Measurements from ENCODE around the gene LITAF.

Gene LITAF

DNA sequence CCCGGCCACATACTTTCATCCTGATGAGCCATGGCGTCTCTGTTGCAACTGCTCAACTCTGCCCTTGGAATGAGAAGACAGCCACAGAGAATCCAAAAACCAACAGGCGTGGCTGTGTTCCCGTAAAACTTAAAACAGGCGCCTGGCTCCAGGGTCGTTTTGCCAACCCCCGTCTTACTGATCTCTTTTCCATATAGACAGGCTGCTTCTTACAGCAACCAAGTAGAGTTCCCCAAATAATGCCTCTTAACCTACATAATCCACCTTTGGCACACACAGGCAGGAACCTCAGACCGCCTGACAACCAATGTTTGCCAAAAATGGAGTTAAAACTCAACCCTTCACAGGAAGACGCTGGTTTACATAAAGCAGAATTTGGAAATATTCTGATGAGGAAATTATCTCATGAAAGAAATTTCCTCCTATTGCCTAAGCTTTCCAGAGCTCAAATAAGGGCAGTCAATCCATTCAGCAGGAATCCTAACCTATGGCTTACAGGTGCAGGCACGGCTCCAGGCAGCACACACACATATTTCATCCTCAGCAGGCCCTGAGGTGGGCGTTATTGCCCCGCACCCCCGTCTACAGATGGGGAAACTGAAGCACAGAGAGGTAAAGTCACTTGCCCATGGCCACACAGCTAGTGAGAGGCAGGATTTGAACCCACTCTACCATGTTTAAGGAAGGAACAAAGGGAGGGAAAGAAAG lies 35.8 kb downstream of the LITAF start:
- Mint-ChIP-seq H3K9me3 (peaks cover 4% of the 10 kb centered on the region), H3K36me3 (ENCODE audit: low read depth) (peaks cover 96% of the 10 kb centered on the region), H3K4me1 (ENCODE audit: low read depth) (peaks cover 15% of the 10 kb centered on the region), H3K27ac (peak overlapping the region; percentile 60), H3K27me3 (no peaks in the 10 kb centered on the region), H3K4me3 (no peak overlapping the region)
- no peak for DNase-seq

DNA sequence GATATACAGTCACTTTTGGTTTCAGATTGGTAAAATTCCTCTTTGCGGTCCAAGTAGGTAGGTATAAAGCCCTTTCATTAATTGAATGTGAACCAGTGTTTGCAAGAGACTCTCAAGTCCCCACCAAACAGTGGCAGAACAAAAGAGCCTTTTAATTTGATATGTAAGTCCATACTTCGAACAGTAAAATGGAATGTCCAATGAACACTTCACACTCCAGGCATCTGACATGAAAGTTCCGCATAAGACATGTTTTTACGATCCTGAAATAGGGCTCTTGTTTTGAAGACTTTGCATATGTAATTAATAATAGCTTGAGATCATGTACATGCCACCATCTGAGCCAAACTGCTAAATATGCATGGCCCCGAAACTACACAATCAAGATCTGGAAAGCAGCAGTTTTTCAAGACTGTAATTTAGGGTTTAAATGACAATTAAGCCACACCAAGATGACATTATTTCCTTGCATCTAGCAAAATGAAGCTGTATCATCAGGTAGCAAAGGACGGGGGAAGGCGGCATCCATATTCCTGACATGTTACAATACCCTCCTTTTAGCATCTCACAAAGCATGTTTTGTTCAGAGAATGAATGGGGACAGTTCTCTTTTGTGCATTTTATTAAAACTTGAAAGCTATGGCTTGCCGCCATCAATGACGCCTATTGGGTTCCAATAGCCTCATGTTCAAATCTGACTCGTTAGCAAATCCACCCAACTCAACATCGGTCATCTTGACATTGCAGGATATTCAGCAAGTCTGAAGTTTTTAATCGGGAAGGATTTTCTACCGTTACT lies 39.4 kb downstream of the LITAF start:
- DNase-seq, result no peak

DNA sequence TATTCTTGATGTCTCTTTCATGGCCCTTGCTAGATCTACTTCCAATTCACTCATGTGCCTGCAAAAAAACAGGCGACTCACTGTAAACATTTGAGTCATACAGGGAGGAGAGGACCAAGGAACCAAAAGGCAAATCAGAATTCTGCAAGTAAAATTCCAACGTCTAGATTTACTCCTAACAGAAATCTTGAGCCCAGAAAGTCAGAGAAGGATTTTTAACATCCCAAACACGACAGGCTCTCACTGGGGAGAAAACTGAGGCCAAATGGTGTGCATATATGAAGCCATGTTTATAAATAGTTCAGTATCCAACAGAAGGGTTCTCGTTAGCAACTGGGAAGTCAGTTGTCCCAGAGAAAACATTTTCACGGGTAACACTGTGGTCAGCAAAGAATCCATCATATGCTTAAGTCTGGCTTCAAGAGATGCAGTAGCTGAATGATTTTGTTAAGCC lies 40.1 kb downstream of the LITAF start:
- H3K27me3 Mint-ChIP-seq, result no peaks in the 10 kb centered on the region
- peak overlapping the region; percentile 20 for H3K27ac Mint-ChIP-seq
- H3K4me3 Mint-ChIP-seq, result no peak overlapping the region
- no peak for DNase-seq
- peaks cover 60% of the 10 kb centered on the region for H3K36me3 Mint-ChIP-seq (ENCODE audit: low read depth)
- peaks cover 10% of the 10 kb centered on the region for H3K4me1 Mint-ChIP-seq (ENCODE audit: low read depth)
- peaks cover 2% of the 10 kb centered on the region for H3K9me3 Mint-ChIP-seq

More for the DNA sequence above, 39.4 kb downstream of the LITAF start:
- H3K4me1 Mint-ChIP-seq (ENCODE audit: low read depth), result peaks cover 11% of the 10 kb centered on the region
- H3K36me3 Mint-ChIP-seq (ENCODE audit: low read depth), result peaks cover 67% of the 10 kb centered on the region
- no peaks in the 10 kb centered on the region for H3K27me3 Mint-ChIP-seq
- H3K27ac Mint-ChIP-seq, result no peak overlapping the region
- peaks cover 2% of the 10 kb centered on the region for H3K9me3 Mint-ChIP-seq
- H3K4me3 Mint-ChIP-seq, result no peak overlapping the region

DNA sequence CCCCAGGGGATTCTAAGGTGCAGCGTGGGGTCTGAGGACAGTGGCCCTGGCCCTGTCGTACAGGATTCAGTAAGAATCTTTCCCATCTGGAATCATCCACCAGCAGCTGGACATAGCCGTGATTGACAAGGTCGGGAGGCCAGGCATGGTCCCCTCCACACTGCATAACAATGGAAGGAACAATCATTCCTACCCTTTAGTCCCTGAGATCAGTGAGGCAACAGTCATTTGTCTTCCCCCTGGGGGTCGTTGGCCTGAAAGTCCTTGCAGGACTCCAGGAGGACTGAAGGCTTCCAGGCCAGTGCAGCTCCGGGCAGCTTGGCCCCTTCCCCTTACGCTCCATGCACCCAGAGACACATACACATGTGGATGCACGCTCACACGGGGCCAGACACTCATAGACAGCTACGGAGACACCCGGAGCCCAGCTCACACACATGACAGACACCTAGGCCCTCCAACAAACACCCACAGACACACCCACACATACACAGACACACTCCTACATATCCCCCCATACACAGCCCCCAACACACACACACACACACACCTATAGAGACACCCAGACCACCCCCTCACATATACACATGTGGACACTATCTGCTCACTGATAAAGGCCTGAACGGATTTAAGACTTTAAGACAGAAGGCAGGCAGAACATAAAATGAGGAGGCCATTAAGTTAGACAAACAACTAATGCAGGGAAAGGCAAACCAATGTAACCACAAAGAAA lies 42.9 kb downstream of the LITAF start:
- peaks cover 32% of the 10 kb centered on the region for H3K36me3 Mint-ChIP-seq (ENCODE audit: low read depth)
- no peaks in the 10 kb centered on the region for H3K27me3 Mint-ChIP-seq
- peaks cover 23% of the 10 kb centered on the region for H3K4me1 Mint-ChIP-seq (ENCODE audit: low read depth)
- H3K4me3 Mint-ChIP-seq, result no peak overlapping the region
- no peaks in the 10 kb centered on the region for H3K9me3 Mint-ChIP-seq
- H3K27ac Mint-ChIP-seq, result peak overlapping the region; percentile 19
- no peak for DNase-seq

DNA sequence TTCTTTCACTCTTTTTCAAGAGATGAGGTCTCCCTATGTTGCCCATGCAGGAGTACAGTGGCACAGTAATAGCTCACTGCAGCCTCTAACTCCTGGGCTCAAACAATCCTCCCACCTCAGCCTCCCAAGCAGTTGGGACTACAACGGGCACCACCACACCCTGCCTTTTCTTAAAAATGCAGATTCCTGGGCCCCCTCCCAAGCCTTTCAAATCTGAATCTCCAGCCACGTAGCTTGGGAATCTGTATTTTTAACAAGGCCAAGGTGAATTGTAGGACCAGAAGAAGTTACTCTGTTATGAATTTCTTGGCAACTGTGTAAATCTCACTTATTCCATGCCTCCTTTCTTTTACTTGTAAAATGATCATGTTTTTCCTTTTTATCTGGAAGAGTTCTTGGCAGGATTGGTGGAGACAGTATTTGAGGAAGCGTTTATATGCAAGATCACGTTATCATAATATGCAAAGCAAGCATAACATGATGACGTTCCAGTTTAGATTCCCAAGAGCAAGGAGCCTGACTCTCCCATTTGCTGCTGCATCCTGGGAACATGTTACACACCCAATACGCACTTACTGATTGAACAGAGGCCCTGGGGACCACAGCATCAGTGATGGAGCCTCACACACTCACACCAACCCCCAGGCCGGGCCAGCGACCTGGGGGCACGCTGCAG lies 44.5 kb downstream of the LITAF start:
- no peak overlapping the region for H3K4me3 Mint-ChIP-seq
- H3K9me3 Mint-ChIP-seq, result no peaks in the 10 kb centered on the region
- peaks cover 16% of the 10 kb centered on the region for H3K36me3 Mint-ChIP-seq (ENCODE audit: low read depth)
- no peak for DNase-seq
- H3K4me1 Mint-ChIP-seq (ENCODE audit: low read depth), result peaks cover 23% of the 10 kb centered on the region
- H3K27ac Mint-ChIP-seq, result no peak overlapping the region
- H3K27me3 Mint-ChIP-seq, result no peaks in the 10 kb centered on the region

DNA sequence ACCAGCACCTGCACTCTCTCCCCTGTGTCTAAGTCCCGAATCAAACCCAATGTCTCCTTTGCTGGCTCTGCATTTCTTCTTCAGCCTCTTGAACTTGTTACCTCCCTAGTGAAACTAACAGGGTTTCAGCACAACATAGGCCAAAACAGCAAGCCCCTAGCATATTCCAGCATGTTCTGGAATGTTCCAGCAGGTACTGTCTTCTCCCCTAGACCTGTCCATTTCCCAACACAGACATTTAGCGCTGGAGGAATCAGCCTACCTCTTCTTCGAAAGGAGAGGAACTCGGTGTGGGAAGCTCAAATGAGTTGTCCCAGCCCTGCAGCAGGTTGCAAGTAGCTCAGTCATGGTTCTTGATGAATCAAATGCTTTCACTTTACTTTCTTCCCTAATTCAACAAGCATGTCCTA lies 47.1 kb downstream of the LITAF start:
- no peaks in the 10 kb centered on the region for H3K36me3 Mint-ChIP-seq (ENCODE audit: low read depth)
- no peak overlapping the region for H3K4me3 Mint-ChIP-seq
- H3K27me3 Mint-ChIP-seq, result no peaks in the 10 kb centered on the region
- no peaks in the 10 kb centered on the region for H3K9me3 Mint-ChIP-seq
- H3K27ac Mint-ChIP-seq, result peak overlapping the region; percentile 20
- peaks cover 13% of the 10 kb centered on the region for H3K4me1 Mint-ChIP-seq (ENCODE audit: low read depth)
- no peak for DNase-seq

DNA sequence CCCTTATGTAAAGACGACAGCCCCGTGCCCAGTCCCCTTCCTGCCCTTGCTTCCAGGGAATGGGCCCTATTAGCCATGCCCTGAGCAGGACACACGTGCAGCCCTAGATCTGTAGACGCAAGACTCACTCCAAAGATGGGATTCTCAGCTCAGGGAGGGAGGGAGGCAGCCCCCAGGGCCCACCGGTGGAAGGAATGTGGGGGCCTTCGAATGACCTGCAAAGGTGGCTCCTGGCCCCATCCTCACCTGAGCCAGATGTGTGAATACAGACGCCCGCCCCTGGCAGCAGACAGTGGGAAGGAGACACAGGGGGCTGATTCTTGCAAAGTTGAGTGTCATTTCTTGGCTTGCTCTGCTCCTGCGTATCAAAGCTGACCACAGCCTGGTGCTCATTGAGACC lies 47.8 kb downstream of the LITAF start:
- H3K36me3 Mint-ChIP-seq (ENCODE audit: low read depth), result no peaks in the 10 kb centered on the region
- H3K4me1 Mint-ChIP-seq (ENCODE audit: low read depth), result peaks cover 13% of the 10 kb centered on the region
- DNase-seq, result no peak
- H3K27me3 Mint-ChIP-seq, result no peaks in the 10 kb centered on the region
- no peak overlapping the region for H3K4me3 Mint-ChIP-seq
- H3K27ac Mint-ChIP-seq, result no peak overlapping the region
- H3K9me3 Mint-ChIP-seq, result no peaks in the 10 kb centered on the region

DNA sequence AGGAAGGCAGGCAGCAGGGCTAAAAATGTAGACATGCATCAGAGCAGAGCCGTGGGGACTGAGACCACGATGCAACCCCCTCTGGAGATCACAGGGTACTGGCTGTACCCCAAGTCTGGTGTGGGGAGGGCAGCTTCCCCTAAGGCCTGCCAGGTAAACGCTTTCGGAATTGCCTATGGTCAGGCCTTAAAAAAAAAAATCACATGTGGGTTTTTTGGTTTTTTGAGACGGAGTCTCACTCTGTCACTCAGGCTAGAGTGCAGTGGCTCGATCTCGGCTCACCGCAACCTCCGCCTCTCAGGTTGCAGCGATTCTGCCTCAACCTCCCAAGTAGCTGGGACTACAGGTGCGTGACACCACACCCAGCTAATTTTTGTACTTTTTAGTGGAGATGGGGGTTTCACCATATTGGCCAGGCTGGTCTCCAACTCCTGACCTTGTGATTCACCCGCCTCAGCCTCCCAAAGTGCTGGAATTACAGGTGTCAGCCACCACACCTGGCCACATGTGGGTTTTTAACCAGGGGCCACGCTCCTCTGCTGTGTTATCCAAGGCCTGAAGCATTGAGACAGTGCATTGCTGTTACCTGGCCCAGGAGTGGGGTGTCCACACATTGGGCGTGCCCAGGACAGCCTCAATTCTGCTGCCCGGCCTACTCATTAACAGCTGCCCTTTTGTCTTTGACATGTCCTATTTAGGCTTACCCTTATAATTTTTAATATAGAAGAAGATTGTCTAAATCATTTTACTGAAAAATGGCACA lies 50.4 kb downstream of the LITAF start:
- Mint-ChIP-seq H3K36me3 (ENCODE audit: low read depth) (no peaks in the 10 kb centered on the region), H3K27ac (no peak overlapping the region), H3K4me3 (no peak overlapping the region), H3K27me3 (no peaks in the 10 kb centered on the region), H3K9me3 (no peaks in the 10 kb centered on the region), H3K4me1 (ENCODE audit: low read depth) (peaks cover 13% of the 10 kb centered on the region)
- no peak for DNase-seq

DNA sequence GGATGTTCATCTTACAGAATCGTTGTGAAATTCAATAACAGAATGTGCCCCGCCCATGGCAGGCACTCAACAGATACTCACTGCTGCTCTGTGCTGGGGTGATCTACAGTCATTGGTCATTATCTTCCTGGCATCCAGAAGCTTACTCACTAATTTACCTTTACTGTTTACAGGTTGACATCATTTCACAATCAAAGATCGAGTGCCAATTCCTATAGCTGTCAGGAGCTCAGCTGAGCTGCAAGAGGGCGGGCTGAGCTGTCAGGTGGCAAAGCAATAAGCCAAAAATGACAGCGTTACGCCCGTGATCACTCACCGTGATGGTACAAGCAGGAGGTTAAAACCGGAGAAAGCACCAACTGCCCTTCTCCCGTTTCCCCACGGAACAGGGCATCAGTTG lies 51.2 kb downstream of the LITAF start:
- no peaks in the 10 kb centered on the region for H3K27me3 Mint-ChIP-seq
- H3K4me1 Mint-ChIP-seq (ENCODE audit: low read depth), result peaks cover 7% of the 10 kb centered on the region
- H3K9me3 Mint-ChIP-seq, result no peaks in the 10 kb centered on the region
- no peak overlapping the region for H3K4me3 Mint-ChIP-seq
- H3K36me3 Mint-ChIP-seq (ENCODE audit: low read depth), result no peaks in the 10 kb centered on the region
- no peak overlapping the region for H3K27ac Mint-ChIP-seq
- DNase-seq, result no peak

DNA sequence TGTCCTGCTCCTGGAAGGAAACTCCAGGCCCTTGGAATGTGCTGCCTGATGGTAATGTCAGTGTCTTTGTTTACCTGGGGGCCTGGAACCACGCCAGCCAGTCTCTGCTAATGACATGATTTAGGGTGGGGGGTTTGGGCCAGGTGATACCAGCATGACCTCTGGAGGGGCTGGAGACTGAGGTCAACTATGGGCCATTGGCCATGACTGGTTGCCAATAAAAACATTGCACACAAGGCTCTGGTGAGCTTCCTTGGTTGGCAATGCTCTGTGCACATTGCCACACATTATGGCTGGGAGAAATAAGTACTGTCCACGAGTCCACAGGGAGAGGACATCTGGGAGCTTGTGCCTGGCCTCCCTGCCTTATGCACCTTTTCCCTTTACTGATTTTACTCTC lies 52.5 kb downstream of the LITAF start:
- H3K4me3 Mint-ChIP-seq, result no peak overlapping the region
- H3K36me3 Mint-ChIP-seq (ENCODE audit: low read depth), result no peaks in the 10 kb centered on the region
- H3K4me1 Mint-ChIP-seq (ENCODE audit: low read depth), result no peaks in the 10 kb centered on the region
- no peak for DNase-seq
- no peaks in the 10 kb centered on the region for H3K27me3 Mint-ChIP-seq
- H3K9me3 Mint-ChIP-seq, result no peaks in the 10 kb centered on the region
- H3K27ac Mint-ChIP-seq, result no peak overlapping the region

DNA sequence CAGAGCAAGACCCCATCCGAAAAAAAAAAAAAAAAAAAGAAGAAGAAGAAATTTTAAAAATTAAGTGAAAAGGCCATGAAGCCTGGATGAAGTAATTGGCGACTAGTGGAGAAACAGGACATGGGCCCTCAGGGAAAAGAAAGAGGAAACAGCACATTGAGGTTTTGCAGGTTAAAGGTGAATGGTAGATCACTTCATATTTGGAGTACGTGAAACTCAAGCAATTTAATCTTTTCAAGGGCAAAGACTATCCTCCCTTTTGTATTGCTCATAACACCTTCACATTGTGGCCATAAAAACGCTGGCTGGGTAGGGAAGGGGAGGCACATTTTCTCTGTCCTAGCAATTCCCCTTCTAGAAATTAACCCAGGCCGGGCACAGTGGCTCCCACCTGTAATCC lies 53.1 kb downstream of the LITAF start:
- Mint-ChIP-seq H3K4me1 (ENCODE audit: low read depth) (no peaks in the 10 kb centered on the region), H3K4me3 (no peak overlapping the region), H3K36me3 (ENCODE audit: low read depth) (no peaks in the 10 kb centered on the region), H3K27me3 (no peaks in the 10 kb centered on the region), H3K27ac (no peak overlapping the region), H3K9me3 (no peaks in the 10 kb centered on the region)
- DNase-seq, result no peak

DNA sequence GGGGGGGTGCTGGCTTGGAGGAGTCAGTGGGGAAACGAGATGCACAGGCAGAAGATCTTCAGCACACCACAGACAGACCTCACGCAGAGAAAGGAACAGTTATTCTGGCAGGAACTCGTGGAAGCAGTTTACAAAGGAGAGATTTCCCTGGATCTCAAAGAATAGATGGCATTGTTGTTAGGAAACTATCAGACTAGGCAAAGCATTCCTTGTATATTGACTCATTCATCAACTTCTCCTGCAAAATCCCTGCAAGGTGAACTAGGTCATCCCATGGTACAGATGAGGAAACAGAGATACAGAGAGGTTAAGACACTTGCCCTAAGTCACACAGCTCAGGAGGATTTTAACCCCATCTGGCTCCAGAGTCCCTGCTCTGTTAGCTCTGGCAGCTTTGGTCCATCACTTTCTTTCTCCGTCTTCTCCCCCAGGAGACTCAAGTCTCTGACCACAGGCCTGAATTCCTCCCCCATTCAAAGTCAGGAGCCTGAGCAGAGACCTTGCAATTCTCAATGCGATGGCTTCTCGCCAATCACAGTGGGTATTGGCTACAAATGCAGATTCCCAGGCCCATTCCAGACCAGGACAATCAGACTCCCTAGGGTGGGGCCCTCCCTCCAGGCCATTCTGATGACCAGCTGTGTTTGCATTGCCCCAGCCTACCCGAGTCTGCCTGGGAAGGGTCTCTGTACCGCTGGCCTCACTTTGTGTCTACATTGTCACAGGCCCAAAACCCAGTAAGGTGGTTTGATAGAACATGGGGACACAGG lies 56.4 kb downstream of the LITAF start:
- Mint-ChIP-seq H3K9me3 (no peaks in the 10 kb centered on the region), H3K36me3 (ENCODE audit: low read depth) (no peaks in the 10 kb centered on the region), H3K4me1 (ENCODE audit: low read depth) (no peaks in the 10 kb centered on the region), H3K27ac (no peak overlapping the region), H3K27me3 (no peaks in the 10 kb centered on the region), H3K4me3 (no peak overlapping the region)
- no peak for DNase-seq

DNA sequence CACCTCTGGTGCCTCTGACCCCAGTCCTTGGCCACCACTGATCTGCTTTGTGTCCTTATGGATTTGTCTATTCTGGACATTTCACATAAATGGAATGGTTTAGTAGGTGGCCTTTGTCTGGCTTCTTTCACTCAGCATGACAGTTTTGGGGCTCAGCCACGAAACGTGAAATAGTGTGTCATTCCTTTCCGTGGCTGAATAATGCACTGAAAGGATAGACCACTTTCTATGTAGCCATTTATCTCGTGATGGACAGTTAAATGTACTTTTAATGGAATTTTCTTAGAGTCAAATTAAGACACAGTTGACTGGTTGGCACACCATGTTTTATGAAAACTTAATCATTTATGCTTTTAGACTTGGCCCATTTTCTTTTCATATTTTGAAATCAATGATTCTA lies 57.4 kb downstream of the LITAF start:
- no peaks in the 10 kb centered on the region for H3K4me1 Mint-ChIP-seq (ENCODE audit: low read depth)
- H3K27ac Mint-ChIP-seq, result no peak overlapping the region
- no peaks in the 10 kb centered on the region for H3K9me3 Mint-ChIP-seq
- H3K36me3 Mint-ChIP-seq (ENCODE audit: low read depth), result no peaks in the 10 kb centered on the region
- no peak for DNase-seq
- no peak overlapping the region for H3K4me3 Mint-ChIP-seq
- H3K27me3 Mint-ChIP-seq, result no peaks in the 10 kb centered on the region
